Panc1 (cell line): ENCODE results near the gene DENND6A.

ENCODE experiments used
- POLR2AphosphoS5 ChIP-seq: IDR thresholded peaks from 2 replicates; pipeline ENCODE4 v1.6.1; 2012; ENCODE audit warnings: mild to moderate bottlenecking, low read depth, low read length, moderate library complexity
- SIN3A ChIP-seq: IDR thresholded peaks from 2 replicates; pipeline ENCODE4 v1.6.1; 2012; ENCODE audit warnings: low read depth, mild to moderate bottlenecking, low read length, moderate library complexity, borderline replicate concordance; ENCODE audit not compliant: insufficient read depth
- TCF7L2 ChIP-seq: IDR thresholded peaks from 2 replicates; pipeline ENCODE4 v1.6.1; 2011; ENCODE audit warnings: mild to moderate bottlenecking, low read depth, low read length, inconsistent platforms
- TF ChIP-seq, protein P1 (sequence below): fragments of 450-650 bp; IDR thresholded peaks from 2 replicates; pipeline ENCODE4 v1.5.1; 2017; ENCODE audit warnings: mild to moderate bottlenecking
- TF ChIP-seq, protein P2 (sequence below), 2 experiments: IDR thresholded peaks; 2 replicates each; pipeline ENCODE4 v1.6.1; 2011 to 2012; ENCODE audit warnings: low read depth in 2 of 2, control low read depth in 1 of 2, low read length in 1 of 2, mild to moderate bottlenecking in 1 of 2, moderate library complexity in 1 of 2; ENCODE audit not compliant: insufficient read depth in 1 of 2

DNA sequence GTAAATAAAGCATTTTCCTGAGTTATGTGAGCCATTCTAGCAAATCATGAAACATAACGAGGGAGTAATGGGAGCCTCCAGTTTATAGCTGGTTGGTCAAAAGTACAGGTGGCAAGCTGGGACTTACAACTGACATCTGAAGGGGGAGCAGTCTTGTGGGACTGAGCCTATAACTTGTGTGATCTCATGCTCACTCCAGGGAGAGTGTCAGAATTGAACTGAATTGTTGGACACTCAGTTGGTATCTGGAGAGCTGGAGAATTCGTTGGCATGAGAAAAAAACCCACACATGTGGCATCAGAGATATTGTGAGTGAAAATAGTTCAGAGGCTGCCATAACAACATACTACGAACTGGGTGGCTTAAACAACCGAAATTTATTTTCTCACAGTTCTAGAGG lies 22.8 kb upstream of the DENND6A start:
- TF ChIP-seq, protein P1, sequence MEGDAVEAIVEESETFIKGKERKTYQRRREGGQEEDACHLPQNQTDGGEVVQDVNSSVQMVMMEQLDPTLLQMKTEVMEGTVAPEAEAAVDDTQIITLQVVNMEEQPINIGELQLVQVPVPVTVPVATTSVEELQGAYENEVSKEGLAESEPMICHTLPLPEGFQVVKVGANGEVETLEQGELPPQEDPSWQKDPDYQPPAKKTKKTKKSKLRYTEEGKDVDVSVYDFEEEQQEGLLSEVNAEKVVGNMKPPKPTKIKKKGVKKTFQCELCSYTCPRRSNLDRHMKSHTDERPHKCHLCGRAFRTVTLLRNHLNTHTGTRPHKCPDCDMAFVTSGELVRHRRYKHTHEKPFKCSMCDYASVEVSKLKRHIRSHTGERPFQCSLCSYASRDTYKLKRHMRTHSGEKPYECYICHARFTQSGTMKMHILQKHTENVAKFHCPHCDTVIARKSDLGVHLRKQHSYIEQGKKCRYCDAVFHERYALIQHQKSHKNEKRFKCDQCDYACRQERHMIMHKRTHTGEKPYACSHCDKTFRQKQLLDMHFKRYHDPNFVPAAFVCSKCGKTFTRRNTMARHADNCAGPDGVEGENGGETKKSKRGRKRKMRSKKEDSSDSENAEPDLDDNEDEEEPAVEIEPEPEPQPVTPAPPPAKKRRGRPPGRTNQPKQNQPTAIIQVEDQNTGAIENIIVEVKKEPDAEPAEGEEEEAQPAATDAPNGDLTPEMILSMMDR, result no peak
- TF ChIP-seq SIN3A, result no peak
- no peak for TF ChIP-seq POLR2AphosphoS5
- TF ChIP-seq, protein P2, sequence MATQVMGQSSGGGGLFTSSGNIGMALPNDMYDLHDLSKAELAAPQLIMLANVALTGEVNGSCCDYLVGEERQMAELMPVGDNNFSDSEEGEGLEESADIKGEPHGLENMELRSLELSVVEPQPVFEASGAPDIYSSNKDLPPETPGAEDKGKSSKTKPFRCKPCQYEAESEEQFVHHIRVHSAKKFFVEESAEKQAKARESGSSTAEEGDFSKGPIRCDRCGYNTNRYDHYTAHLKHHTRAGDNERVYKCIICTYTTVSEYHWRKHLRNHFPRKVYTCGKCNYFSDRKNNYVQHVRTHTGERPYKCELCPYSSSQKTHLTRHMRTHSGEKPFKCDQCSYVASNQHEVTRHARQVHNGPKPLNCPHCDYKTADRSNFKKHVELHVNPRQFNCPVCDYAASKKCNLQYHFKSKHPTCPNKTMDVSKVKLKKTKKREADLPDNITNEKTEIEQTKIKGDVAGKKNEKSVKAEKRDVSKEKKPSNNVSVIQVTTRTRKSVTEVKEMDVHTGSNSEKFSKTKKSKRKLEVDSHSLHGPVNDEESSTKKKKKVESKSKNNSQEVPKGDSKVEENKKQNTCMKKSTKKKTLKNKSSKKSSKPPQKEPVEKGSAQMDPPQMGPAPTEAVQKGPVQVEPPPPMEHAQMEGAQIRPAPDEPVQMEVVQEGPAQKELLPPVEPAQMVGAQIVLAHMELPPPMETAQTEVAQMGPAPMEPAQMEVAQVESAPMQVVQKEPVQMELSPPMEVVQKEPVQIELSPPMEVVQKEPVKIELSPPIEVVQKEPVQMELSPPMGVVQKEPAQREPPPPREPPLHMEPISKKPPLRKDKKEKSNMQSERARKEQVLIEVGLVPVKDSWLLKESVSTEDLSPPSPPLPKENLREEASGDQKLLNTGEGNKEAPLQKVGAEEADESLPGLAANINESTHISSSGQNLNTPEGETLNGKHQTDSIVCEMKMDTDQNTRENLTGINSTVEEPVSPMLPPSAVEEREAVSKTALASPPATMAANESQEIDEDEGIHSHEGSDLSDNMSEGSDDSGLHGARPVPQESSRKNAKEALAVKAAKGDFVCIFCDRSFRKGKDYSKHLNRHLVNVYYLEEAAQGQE (IDR thresholded peaks at IDR 0.05; ENCODE audit: insufficient read depth in 1 of 2, low read depth in 2 of 2, low read length in 1 of 2), result no peak
- TF ChIP-seq TCF7L2, result no peak
